ENCODE data around the gene BCHE. TPM values are rescaled to one million over a fixed set of nuclear protein-coding genes. Genes with fewer than 3 reads are reported as not detected.

The BCHE gene
- total RNA-seq, 1 experiment from 2014 or later, result 1.3 TPM

DNA sequence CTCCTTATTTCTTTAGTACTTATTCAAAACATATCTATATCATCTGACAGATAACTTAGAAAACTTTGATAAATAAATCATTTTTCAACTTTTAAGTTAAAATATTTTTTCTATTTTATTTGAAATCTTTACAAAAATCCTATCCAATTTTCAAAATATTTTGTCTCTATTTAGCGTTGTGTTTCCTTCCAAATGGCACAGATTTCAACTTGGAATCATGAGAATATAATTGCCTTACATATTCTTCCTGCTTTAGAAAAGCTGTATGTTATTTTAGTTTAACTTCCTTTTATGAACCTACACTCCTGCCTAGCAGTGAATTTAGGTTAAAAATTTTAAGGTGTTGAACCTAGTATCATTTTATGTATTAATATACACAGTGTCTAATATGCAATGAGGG is 38.2 kb downstream of the BCHE start:
- no TSS peak for BruUV-seq (replicated peaks)
- DNase-seq, result no peak
- Mint-ChIP-seq H3K4me1 (ENCODE audit: low read depth, unreplicated experiment) (no peaks in the 10 kb centered on the region), H3K9me3 (ENCODE audit: low read depth, unreplicated experiment) (no peaks in the 10 kb centered on the region), H3K36me3 (ENCODE audit: insufficient read depth, unreplicated experiment) (no peaks in the 10 kb centered on the region), H3K4me3 (ENCODE audit: low read depth, unreplicated experiment) (no peak overlapping the region), H3K27me3 (ENCODE audit: unreplicated experiment) (no peaks in the 10 kb centered on the region), H3K27ac (ENCODE audit: unreplicated experiment) (no peak overlapping the region)
- intact Hi-C loops (cut with micrococcal nuclease; ENCODE audit: unreplicated experiment), result no loop called here
- TF ChIP-seq, protein P1, sequence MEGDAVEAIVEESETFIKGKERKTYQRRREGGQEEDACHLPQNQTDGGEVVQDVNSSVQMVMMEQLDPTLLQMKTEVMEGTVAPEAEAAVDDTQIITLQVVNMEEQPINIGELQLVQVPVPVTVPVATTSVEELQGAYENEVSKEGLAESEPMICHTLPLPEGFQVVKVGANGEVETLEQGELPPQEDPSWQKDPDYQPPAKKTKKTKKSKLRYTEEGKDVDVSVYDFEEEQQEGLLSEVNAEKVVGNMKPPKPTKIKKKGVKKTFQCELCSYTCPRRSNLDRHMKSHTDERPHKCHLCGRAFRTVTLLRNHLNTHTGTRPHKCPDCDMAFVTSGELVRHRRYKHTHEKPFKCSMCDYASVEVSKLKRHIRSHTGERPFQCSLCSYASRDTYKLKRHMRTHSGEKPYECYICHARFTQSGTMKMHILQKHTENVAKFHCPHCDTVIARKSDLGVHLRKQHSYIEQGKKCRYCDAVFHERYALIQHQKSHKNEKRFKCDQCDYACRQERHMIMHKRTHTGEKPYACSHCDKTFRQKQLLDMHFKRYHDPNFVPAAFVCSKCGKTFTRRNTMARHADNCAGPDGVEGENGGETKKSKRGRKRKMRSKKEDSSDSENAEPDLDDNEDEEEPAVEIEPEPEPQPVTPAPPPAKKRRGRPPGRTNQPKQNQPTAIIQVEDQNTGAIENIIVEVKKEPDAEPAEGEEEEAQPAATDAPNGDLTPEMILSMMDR (IDR thresholded peaks at IDR 0.05; ENCODE audit: unreplicated experiment), result no peak
- CTCF ChIA-PET, result no interaction called here

DNA sequence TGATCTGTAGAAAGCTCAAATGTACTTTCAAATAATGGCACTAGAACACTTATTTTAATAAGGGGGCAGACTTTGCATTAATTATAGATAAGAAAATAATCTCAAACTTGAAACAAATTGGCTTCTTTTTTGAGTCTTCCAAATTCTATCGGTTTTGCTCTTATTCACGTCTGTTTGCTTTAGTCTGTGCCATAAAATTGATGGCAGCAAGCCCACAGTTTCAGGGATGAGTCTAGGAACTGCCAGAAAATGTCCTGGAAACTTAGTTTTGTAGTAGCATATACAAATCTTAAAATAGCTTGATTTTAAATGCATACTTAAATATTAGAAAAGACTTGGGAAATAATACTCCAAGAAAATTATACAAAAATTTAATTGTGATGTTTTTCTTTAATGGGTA is 39.7 kb downstream of the BCHE start:
- CTCF ChIA-PET, result no interaction called here
- H3K9me3 Mint-ChIP-seq (ENCODE audit: low read depth, unreplicated experiment), result no peaks in the 10 kb centered on the region
- no TSS peak for BruUV-seq (replicated peaks)
- TF ChIP-seq, protein P1 (IDR thresholded peaks at IDR 0.05; ENCODE audit: unreplicated experiment), result no peak
- no peaks in the 10 kb centered on the region for H3K4me1 Mint-ChIP-seq (ENCODE audit: low read depth, unreplicated experiment)
- H3K27ac Mint-ChIP-seq (ENCODE audit: unreplicated experiment), result no peak overlapping the region
- no peak for DNase-seq
- H3K4me3 Mint-ChIP-seq (ENCODE audit: low read depth, unreplicated experiment), result no peak overlapping the region
- H3K36me3 Mint-ChIP-seq (ENCODE audit: insufficient read depth, unreplicated experiment), result no peaks in the 10 kb centered on the region
- no peaks in the 10 kb centered on the region for H3K27me3 Mint-ChIP-seq (ENCODE audit: unreplicated experiment)
- intact Hi-C loops (cut with micrococcal nuclease; ENCODE audit: unreplicated experiment), result no loop called here

DNA sequence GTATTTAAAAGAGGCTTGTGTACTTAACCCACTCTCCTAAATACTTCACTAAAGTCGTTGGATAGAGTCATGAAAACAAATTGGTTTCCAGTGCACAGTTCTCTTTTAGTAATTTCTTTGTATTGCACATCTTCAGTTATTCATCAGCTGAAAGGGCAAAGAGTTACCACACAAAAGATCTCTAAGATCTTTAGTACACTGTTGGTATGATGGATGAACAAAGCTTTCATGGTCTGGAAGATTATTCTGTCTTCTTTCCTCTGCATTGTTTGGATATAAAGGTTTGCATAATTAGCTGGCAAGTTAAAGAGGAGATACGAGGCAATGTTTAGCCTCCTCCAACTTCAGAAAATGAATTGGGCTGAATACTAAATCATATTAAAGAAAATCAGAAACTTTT is 40.5 kb downstream of the BCHE start:
- CTCF ChIA-PET, result no interaction called here
- no peaks in the 10 kb centered on the region for H3K4me1 Mint-ChIP-seq (ENCODE audit: low read depth, unreplicated experiment)
- H3K27ac Mint-ChIP-seq (ENCODE audit: unreplicated experiment), result no peak overlapping the region
- no TSS peak for BruUV-seq (replicated peaks)
- DNase-seq, result no peak
- no peak overlapping the region for H3K4me3 Mint-ChIP-seq (ENCODE audit: low read depth, unreplicated experiment)
- TF ChIP-seq, protein P1 (IDR thresholded peaks at IDR 0.05; ENCODE audit: unreplicated experiment), result no peak
- H3K9me3 Mint-ChIP-seq (ENCODE audit: low read depth, unreplicated experiment), result no peaks in the 10 kb centered on the region
- no peaks in the 10 kb centered on the region for H3K27me3 Mint-ChIP-seq (ENCODE audit: unreplicated experiment)
- H3K36me3 Mint-ChIP-seq (ENCODE audit: insufficient read depth, unreplicated experiment), result no peaks in the 10 kb centered on the region
- intact Hi-C loops (cut with micrococcal nuclease; ENCODE audit: unreplicated experiment), result no loop called here

DNA sequence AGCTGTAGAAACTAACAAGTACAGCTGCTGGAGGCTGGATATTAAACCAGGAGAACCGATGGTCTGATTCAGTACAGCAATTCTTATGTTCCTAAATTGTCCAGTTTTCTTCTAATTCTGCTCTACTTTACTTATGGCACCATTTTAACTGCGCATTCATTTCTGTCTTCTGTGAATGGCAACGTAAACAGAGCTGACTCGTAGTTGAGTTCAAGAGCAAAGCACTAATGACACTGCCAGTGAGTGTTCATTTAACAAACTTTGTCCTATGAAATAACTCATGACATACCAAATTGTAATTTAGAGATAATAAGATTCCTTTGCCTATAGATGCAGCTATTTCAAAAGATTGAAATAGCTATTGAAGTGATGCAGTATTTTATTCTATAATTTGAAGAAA is 48.7 kb downstream of the BCHE start:
- H3K4me3 Mint-ChIP-seq (ENCODE audit: low read depth, unreplicated experiment), result no peak overlapping the region
- intact Hi-C loops (cut with micrococcal nuclease; ENCODE audit: unreplicated experiment), result no loop called here
- no peak overlapping the region for H3K27ac Mint-ChIP-seq (ENCODE audit: unreplicated experiment)
- H3K9me3 Mint-ChIP-seq (ENCODE audit: low read depth, unreplicated experiment), result peaks cover 4% of the 10 kb centered on the region
- H3K36me3 Mint-ChIP-seq (ENCODE audit: insufficient read depth, unreplicated experiment), result no peaks in the 10 kb centered on the region
- TF ChIP-seq, protein P1 (IDR thresholded peaks at IDR 0.05; ENCODE audit: unreplicated experiment), result no peak
- CTCF ChIA-PET, result interaction anchor here (0.6 kb wide), 1 partner anchor 772 kb away, joined by 3 read pairs; no protein-coding TSS in a partner anchor
- H3K4me1 Mint-ChIP-seq (ENCODE audit: low read depth, unreplicated experiment), result peaks cover 9% of the 10 kb centered on the region
- no TSS peak for BruUV-seq (replicated peaks)
- DNase-seq, result no peak
- H3K27me3 Mint-ChIP-seq (ENCODE audit: unreplicated experiment), result no peaks in the 10 kb centered on the region

Data from Calu3 (cell line).